Omental fat pad (tissue), 4 donors: ENCODE data around the gene KLK6. TPM values are rescaled to one million over a fixed set of nuclear protein-coding genes. Genes with fewer than 3 reads are reported as not detected.

Source experiments
- ATAC-seq: fragments of 150-250 bp; one replicate; pipeline ENCODE4 v1.9.1; 2016; ENCODE audit warnings: mild to moderate bottlenecking, moderate library complexity; ENCODE audit not compliant: low FRiP score
- DNase-seq: peaks from one replicate; pipeline ENCODE4 v3.0.0-alpha.2; 2019; ENCODE audit warnings: low spot score
- total RNA-seq, 4 donors: library from RNA; depleted of rRNA; stranded (reverse); fragments of >200 nt; gene quantifications; one replicate each; pipeline ENCODE4 v1.1.0, GENCODE V29; 2016
- TF ChIP-seq, protein P1 (sequence below), 3 donors: fragments of 450-650 bp; IDR thresholded peaks; one replicate each; pipeline ENCODE4 v1.5.1; 2016 to 2017; ENCODE audit warnings: antibody characterized with exemption in 3 of 3, mild to moderate bottlenecking in 3 of 3, moderate library complexity in 2 of 3

KLK6 gene
- total RNA-seq, 4 donors from 2014 or later = not detected

DNA sequence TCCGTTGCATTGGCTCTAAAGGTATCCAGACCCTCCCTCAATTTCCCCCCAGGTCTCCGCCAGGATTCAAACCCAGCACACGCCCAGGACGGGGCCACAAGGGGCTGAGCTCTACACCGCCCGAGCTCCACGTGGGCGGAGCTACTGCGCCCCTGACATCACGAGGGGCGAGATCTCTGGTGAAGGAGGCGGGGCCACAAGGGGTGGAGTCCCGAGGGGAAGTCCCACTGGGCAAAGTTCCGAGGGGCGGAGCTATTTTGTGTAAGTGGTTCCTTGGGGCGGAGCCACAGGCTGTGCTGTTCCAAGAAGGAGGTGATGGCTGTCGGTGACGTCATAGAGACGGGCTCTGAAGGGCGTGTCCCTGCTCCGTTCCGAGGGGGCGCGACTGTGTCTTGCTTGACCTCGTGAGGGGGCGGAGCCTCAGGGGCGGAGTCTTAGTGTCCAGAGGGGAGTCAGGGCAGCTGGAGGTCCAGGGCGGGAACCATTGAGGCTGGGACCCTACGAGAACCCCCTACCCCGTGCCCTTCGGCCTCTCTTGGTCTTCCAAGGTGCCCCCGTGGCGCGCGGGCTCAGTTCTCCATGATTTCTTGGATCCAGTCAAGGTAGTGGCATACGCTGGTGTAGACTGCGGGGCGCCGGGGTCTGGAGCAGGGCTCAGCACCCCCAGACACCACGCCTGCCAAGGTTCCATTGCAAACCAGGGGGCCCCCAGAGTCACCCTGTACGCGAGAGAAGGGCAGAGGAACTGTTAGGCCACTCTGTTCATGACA lies 33.3 kb upstream of the KLK6 start:
- ATAC-seq (peak; percentile 75), DNase-seq (peak; percentile 74)
- TF ChIP-seq, protein P1, sequence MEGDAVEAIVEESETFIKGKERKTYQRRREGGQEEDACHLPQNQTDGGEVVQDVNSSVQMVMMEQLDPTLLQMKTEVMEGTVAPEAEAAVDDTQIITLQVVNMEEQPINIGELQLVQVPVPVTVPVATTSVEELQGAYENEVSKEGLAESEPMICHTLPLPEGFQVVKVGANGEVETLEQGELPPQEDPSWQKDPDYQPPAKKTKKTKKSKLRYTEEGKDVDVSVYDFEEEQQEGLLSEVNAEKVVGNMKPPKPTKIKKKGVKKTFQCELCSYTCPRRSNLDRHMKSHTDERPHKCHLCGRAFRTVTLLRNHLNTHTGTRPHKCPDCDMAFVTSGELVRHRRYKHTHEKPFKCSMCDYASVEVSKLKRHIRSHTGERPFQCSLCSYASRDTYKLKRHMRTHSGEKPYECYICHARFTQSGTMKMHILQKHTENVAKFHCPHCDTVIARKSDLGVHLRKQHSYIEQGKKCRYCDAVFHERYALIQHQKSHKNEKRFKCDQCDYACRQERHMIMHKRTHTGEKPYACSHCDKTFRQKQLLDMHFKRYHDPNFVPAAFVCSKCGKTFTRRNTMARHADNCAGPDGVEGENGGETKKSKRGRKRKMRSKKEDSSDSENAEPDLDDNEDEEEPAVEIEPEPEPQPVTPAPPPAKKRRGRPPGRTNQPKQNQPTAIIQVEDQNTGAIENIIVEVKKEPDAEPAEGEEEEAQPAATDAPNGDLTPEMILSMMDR (IDR thresholded peaks at IDR 0.05) = no peak

DNA sequence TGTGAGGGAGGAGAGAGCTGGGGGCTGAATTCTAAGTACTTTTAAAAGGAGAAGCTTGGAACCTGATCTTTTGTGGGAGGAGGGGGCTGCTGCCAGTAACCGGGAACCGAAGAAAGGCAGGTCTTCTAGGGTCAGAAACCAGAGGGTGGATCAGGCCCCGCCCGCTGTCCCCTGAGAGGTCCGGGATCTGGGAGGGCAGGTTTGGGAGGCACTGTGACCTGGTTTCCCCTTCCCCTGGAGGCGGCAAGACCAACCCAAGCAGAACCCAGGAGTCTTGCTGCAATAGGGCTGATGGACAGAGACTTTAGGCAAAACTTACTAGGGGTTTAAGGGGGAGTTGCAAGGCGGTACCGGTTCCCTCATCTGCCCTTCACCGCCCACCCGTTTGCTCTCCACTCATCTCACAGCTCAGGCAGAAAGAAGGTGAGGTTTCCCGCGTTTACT lies 32.7 kb upstream of the KLK6 start:
- ATAC-seq (peak; percentile 65), DNase-seq (no peak)
- TF ChIP-seq, protein P1 (IDR thresholded peaks at IDR 0.05) = no peak

DNA sequence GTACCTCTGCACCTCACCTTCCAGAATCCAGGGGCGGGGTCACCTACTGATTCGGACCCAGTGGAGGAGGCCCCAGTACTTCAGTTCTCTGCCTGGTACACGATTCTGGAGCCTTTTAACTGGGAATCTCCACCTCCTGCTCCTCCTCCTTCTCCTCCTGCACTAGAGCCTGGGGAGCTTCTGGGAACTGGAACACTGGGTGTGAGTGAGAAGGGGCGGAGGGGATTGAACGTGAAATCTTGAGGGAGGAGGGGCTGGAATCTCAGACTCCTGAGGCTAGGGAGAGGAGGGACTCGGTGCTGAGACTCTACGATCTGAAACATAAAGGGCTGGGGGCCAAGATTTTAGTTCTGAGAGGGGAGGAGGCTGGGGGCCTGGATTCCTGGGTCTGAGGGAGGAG lies 32.1 kb upstream of the KLK6 start, which contains the start of gene KLK8:
Gene KLK8 (minus strand): TSS at position 90 of the 400 bp plus-strand sequence. CDS start 437 bp downstream, outside the sequence.
- no peak for DNase-seq
- ATAC-seq = peak; percentile 80
- TF ChIP-seq, protein P1 (IDR thresholded peaks at IDR 0.05) = no peak

DNA sequence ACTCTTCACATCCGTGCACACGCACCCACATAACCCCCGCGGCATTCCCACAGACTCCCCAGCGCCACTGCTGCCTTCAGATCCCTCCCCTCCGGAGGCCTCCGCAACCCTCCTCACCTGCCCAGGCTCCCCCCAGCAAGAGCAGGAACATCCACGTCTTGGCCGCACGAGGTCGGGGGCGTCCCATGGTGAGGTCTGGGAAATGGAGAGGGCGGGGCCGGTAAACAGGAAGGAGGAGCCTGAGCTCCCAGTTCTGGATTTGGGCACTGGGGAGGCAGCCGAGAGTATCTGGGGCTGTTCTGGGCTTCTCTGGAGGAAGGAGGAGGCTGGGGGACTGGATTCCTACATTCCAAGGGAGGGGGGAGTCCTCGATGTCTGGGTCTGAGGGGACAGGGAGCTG lies 31.6 kb upstream of the KLK6 start:
- DNase-seq (no peak), ATAC-seq (peak; percentile 64)
- TF ChIP-seq, protein P1 (IDR thresholded peaks at IDR 0.05) = no peak

DNA sequence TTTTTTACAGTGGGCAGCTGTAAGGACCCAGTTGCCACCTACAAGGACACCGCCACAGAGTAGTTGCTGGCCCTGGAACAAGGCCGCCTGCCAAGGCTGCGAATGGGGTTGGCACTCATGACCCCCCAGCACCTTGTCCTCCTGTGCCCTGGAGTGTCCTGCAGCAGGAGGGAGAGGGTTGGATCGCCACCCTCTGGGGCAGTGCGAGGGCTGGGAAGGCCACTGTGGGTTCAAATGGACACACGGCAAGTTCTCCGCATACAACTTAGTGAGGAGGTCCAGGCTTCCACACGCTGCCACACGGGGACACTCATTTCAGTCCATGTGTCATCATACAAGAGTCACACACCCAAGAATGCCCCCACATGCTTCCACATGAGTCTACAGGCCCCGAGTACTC lies 31.0 kb upstream of the KLK6 start:
- TF ChIP-seq, protein P1 (IDR thresholded peaks at IDR 0.05) = no peak
- DNase-seq (no peak), ATAC-seq (no peak)

DNA sequence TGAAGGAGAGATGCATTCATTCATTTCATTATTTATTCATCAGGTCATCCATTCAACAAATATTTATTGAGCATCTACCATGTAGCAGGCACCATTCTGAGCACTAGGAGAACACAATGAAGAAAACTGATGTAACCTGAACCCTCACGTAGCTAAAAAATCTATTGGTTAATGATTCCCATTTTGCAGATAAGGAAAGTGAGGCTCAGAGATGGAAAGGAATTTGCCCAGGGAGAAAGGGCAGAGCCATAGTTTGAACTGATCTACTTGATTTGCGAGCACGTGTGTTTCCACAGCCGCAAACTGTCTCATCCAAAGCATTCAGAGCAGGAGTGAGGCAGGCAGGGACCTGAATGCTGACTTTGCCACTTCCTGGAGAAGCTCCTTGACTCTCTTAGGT lies 29.3 kb upstream of the KLK6 start:
- DNase-seq (no peak), ATAC-seq (no peak)
- TF ChIP-seq, protein P1 (IDR thresholded peaks at IDR 0.05) = no peak

DNA sequence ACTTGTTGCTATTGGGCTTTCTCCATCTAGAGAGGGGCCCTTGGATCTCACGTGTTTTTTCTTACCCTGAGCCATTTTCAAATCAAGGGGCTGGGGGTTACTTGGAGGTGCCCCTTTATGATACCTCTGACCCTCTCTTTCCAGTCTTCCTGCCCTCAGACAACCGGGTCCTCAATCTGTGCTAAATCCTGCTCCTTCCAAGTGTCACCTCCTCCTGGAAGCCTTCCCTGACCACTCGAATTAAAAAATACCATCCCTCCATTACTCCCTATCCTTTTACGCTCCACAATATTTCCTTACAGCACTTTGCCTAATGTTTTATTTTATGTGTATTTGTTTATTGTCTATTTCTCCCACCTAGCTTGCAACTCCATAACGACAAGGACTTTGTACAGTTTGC lies 28.7 kb upstream of the KLK6 start:
- TF ChIP-seq, protein P1 (IDR thresholded peaks at IDR 0.05) = no peak
- no peak for DNase-seq
- no peak for ATAC-seq
